ENCODE measurements around the gene RNF207.

RNF207 gene

DNA sequence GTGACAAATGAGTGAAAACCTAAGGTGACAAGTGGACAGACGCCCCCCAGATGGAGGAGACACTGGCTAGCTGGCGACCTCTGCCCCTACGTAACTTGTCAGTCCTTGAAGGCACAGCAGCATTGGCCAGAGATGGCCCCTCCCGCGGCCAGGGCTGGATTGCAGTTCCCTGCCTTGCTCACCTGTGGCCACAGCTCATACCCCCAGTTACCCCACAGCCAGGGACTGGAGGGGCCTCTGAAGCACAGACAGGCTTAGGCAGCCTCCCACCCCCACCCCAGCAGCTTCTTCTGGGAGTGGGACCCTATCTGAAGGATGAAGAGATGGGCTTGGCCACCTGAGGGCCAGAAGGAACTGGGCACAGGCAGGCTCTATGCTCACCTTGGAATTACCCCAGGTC, 41.7 kb downstream of the RNF207 start:
- DNase-seq (ENCODE audit: extremely low read depth in 1 of 2, low read depth in 1 of 2): no peak

DNA sequence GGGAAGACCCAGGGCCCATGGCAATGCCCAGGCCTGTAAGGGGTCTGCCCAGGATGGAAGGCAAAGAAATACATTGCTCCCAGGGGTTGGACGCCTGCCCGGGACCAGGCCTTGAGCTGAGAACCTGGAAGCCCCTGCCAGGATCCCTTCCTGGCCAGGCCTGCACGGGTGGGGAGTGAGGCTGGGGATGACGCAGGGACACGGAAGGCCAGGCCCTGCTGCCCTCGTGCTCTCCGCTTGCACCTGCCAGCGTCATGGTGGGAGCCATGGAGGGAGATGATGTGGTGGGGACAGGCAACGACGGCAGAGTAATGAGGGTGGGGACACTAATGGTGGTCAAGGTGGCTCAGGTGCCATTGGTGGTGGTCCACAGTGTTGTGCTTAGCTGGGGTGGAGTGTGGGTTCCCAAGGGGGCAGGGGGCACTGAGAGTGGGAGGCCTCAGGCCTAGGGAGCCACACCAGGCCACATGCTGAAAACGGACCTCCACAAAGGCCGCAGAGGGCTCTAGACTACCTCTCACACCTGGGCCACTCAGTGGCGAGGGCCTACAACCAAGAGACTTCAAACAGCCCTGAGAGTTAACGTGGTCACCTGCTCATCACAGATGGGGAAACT, 42.4 kb downstream of the RNF207 start:
- no peak for DNase-seq (ENCODE audit: extremely low read depth in 1 of 2, low read depth in 1 of 2)

DNA sequence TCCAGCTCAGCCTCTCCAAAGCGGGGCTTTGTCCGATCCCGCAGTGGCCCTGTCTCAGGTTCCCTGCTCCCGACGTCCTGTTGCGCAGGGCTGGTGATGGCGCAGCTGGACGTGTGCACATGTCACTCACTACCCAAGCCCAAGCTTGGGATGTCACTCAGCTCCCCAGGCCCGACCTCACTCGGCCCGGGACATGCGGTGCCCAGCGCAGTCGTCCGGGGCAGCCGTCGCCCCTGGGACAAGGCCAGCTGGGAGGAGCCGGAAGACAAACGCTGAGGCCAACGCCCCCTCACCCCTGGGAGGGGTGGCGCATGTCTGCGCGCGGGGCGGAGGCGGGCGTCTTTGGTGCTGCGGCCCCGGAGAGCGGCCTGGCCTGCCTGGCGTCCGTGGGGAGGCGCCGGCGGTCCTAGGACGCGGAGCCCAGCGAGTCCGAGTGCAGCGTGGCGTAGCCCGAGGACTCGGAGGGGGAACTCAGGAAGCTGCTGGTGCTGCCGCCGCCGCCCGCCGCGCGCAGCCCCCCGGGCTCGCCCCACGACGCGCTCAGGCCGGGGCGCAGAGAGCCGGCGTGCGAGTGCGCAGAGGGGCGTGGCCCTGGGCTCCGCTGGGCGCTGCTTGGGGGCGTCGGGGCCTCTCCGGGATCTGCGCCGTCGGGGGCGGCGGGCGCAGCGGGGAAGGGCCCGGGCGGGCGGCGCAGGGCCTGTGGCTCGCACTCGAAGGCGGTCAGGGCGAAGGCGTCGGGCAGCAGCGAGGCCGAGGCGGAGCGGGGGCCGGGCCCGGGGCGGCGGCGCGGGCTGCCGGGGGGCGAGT, 43.2 kb downstream of the RNF207 start:
- no peak for DNase-seq (ENCODE audit: extremely low read depth in 1 of 2, low read depth in 1 of 2)

- no peak for DNase-seq (ENCODE audit: extremely low read depth in 1 of 2, low read depth in 1 of 2)
Measured at GRCh38 chr1:6249739-6250689, 44.1 kb downstream of the RNF207 start.

DNA sequence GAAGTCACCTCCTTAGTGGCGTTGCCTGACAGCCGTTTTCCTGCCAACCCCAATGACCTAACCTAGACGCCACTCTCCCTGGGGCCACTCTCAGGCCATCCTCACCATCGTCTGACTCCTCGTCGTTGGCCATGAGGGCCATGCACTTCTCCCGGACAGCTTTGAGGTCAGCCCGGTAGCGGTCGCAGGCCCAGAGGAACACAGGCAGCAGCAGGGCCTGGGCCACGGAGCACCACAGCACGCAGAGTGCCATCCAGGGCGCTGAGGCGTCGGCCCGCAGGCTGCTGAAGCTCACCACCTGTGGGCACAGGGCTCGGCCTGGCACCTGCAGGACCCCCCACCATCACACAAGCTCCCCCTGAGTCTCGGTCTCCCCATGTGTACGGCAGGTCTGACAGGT, 45.3 kb downstream of the RNF207 start:
- DNase-seq (ENCODE audit: extremely low read depth in 1 of 2, low read depth in 1 of 2): no peak

DNA sequence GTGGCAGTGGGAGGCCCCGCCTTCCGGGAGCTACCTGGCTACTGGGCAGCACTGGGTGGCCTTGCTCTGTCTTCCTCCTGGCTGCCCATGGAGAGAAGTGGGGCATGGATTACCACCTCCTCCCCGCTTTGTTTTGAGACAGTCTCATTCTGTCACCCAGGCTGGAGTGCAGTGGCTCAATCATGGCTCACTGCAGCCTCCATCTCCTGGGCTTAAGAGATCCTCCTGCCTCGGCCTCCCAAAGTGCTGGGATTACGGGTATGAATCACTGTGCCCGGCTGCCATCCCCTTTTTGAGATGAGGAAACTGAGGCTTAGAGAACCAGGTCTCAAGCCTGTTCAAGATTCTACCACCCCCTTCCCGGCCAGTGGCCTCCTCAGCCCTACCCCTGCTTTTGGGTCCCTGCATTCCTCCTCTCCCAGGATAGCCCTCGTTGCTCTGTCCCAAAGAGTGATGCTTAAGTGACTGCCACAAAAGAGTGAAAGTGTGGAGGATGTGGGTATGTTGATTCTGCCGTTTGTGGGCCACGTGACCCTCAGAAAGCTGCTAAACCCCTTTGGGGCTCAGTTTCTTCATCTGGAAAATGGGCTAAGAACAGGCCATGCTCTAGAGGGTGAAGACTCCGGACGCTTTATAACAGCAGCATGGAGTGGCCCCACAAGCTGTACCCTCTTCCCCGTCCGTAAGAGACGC, 45.9 kb downstream of the RNF207 start:
- no peak for DNase-seq (ENCODE audit: extremely low read depth in 1 of 2, low read depth in 1 of 2)

DNA sequence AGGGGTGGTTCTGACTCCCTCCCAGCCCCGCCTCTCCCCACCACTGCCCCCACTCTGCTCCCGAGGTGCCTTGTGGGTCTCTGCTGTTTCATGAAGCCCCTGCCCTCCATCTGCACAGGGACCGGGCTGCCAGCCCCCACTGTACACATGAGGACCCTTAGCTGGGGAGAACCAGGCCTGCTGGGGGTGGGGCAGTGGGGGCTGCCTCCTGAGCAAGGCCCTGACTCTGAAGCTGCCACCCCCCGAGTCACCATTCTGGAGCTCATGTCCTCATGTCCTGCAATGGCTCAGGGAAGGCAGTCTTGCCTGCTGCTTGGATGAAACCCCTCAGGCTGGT, 46.4 kb downstream of the RNF207 start:
- DNase-seq (ENCODE audit: extremely low read depth in 1 of 2, low read depth in 1 of 2): no peak

DNA sequence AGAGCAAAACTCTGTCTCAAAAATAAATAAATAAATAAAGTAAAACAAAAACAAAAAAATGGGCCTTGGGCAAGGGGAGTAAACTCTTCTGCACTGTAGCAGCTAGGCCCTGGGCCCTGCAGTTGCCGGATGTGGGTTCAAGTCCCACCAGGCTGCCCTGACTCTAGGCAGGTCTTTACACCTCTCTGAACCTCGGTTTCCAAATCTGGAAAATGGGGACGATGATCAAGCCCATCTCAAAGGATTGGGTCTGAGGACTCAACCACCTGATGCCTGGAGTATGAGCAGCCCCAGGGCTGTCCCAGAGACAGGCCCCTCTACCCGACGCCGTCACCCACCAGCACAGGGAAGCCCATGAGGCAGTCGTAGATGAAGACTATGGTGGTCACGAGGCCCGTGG, 47.5 kb downstream of the RNF207 start:
- no peak for DNase-seq (ENCODE audit: extremely low read depth in 1 of 2, low read depth in 1 of 2)

DNA sequence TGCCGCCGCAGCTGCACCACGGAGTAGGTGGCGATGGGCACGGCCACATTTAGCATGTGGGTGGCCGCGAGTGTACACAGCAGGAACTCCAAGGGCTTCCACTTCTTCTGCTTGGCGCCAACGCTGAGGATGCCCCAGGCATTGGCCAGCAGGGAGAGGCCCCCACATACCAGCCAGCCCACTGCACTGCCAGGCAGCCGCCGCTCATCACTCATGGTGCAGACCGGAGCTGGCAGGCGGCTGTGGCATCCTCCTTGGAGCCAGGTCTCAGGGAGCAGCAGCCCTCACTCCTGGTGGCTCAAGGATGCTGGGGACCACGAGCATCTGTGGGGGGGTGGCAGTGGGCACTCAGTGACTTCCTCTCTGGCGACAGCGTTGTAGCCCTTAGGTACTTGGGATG, 48.8 kb downstream of the RNF207 start:
- DNase-seq (ENCODE audit: extremely low read depth in 1 of 2, low read depth in 1 of 2): no peak

- no peak for DNase-seq (ENCODE audit: extremely low read depth in 1 of 2, low read depth in 1 of 2)
Measured at GRCh38 chr1:6256645-6257044, 50.7 kb downstream of the RNF207 start.

DNA sequence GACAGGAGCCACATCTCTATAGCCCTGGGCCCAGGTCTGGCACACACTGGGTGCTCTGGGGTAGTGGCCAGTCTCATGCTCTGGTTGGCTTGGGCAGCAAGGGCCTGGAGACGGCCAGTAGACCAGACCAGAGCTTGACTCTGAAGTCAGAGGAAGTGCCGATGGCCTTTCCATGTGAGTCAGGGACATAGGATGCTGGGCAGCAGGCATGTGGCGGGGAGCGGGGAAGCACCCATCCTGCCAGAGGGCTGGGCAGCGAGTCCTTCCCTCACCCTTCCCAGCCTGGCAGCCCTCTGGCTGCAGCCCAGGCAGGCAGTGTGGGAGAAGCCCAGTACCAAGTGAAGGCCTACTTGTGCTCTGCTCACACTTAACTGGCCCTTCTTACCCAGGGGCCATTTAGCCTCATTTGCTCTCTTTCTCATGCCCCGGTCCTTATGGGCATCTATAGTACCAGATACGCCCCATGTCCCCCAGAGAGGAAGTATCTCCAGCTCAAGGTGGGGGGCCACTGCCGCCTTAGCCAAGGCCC, 51.7 kb downstream of the RNF207 start:
- no peak for DNase-seq (ENCODE audit: extremely low read depth in 1 of 2, low read depth in 1 of 2)

GRCh38 chr1:6258675-6259074, 52.8 kb downstream of the RNF207 start:
- no peak for DNase-seq (ENCODE audit: extremely low read depth in 1 of 2, low read depth in 1 of 2)

DNA sequence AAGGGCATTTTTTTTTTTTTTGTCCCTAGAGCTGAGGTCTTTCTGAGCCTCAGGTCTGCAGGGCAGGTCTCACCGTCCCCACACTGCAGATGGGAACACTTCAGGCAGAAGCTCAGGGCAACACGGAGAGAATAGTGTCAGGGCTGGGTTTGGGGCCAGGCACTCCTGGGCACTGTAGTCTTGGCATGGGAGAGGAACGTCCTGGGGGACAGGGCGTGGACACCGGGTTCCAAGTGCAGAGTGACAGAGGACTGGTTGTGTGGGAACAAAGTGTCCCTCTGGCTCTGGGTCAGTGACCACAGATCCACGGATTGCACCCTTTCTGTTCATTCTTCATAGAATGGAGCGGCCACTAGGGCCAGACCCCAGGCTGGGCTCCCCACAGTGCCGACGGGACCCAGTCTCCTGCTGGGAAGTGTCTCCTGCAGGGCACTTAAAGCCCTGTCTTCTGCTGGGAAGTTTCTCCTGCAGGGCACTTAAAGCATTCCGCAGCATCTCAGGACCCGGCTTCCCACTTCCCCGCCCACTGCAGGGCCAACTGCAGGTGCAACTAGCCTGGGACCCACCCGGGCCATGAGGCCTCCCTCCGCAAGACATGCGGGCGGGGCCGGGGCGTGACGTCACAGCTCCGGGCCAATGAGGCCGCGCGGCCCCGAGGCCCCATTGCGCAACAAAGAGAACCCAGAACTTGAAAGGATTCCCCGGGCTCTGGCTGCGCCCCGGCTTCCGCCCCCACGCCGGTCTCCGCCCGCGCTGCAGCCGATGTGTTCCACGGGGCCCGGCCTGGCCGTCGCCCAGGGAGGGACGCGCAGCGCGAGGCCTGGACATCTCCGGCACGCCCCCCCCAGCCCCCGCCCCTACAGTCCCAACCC, 53.8 kb downstream of the RNF207 start:
- peak; percentile 67 to 74 for DNase-seq (ENCODE audit: extremely low read depth in 1 of 2, low read depth in 1 of 2)

- no peak for DNase-seq (ENCODE audit: extremely low read depth in 1 of 2, low read depth in 1 of 2)
Measured at GRCh38 chr1:6260433-6260934, 54.6 kb downstream of the RNF207 start.

DNA sequence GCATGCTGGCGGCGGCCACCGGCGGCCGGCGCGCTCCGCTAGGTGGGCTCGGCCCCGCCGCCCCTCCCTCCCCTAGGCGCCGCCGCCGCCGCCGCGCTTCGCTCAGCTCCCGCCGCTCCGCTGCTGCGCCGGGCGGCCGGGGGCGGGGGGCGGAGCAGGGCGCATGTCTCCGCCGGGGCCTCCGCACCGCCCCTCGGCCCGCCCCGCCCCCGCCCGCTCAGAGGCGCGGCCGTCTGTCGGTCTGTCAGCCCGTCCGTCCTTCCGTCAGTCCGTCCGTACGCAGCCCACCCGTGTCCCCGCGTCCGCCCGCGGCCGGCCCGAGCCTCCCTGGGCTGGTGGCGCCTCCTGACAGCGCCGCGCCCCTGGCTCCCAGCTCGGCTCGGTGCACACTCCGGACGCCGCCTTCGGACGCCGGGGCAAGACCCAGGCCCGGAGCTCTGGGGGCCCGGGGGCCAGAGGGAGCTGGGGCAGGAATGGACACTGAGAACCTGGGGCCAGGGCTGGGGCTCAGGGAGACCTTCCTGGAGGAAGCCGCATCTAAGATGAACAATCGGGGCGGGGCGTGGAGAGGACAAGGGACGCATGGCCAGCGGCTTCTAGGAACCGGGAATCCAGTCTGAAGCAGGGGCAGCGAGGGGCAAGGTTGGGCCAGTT, 55.2 kb downstream of the RNF207 start, which contains the start of gene GPR153:
Gene GPR153 (minus strand): TSS at position 138 of the 654 bp plus-strand sequence. CDS start 6,193 bp downstream, outside the sequence.
- no peak for DNase-seq (ENCODE audit: extremely low read depth in 1 of 2, low read depth in 1 of 2)

GRCh38 chr1:6261615-6261995, 55.7 kb downstream of the RNF207 start:
- no peak for DNase-seq (ENCODE audit: extremely low read depth in 1 of 2, low read depth in 1 of 2)

DNA sequence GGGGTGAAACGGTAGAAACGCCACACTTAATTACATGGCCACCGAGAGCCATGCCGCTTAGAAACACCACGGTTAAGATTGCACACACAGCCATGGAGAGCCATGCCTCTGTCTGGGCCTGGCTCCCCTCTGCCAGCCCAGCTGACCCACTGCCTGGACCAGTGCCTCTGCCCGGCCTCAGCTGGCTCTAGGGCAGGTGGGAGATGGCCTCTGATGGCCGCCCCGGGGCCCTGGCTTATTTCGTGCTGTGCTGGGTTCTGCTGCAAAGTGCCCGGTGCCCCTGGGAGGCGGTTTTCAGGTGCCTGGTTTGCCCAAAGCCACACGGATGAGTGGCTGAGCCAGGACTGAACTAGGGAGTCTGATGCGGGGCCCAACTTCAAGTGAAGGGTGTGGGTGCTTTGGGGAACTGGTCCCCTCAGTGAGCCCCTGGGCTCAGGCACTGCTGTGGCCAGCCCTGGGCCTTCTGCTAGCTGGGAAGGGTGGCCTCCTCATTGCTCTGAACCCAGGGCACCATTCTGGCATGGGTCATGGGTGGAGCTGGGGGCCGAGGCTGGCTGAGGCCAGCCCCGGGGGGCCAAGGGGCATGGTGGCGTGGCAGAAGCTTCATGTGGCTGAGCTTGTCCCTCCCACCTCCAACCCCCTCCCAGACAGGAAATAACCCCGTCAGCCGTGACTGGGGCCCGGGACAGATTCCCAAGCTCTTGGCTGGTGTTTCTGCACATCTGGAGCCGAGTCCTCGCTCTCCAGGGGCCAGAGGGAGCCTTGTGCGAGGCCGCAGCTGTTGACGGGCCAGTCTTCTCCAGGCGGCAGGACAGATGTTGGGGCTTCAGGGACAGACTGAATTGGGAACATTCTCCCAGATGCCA, 56.9 kb downstream of the RNF207 start:
- no peak for DNase-seq (ENCODE audit: extremely low read depth in 1 of 2, low read depth in 1 of 2)

DNA sequence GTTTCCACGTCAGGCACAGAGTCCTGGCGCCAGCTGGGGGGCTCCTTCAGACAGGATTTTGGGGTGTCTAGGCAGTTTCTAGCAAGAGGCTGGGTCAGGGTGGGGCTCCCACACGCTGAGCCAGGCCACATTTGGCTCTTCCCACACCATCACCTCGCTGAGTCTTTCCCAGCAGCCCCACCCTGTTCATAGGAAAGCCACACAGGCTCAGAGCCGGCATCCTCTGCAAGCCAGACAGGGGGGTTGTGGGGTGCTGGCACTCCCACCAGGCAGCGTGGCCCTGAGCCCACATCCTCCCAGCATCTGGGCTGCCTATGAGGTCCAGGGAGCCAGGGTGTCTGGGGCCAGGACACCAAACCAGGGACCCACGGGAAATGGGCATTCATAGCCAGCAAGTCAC, 57.8 kb downstream of the RNF207 start:
- no peak for DNase-seq (ENCODE audit: extremely low read depth in 1 of 2, low read depth in 1 of 2)

All from stimulated activated CD8-positive, alpha-beta memory T cell treated with anti-CD3 and anti-CD28 coated beads, Interleukin-7, amount 100 ng/mL, for 48 hours (primary cell).